ENCODE data around the gene RUNX2. TPM values are rescaled to one million over a fixed set of nuclear protein-coding genes. Genes with fewer than 3 reads are reported as not detected.

The RUNX2 gene
- total and polyA plus RNA-seq, 9 of the 15 experiments (the other 6 are each of a cell fraction or from before 2014, with no cell fraction given), result 0.29 to 1.00 (median 0.43) TPM

- TF ChIP-seq MGA (IDR thresholded peaks at IDR 0.05) (peak; percentile 14; the same call in 1 of the 2 replicates), ZBTB12 (CRISPR knock-in tag; IDR thresholded peaks at IDR 0.05) (no peak), FOXJ2 (tag; IDR thresholded peaks at IDR 0.05) (no peak), JUND (IDR thresholded peaks at IDR 0.05; ENCODE audit: borderline replicate concordance, low read depth, low read length) (peak; percentile 33; the same call in 1 of the 2 replicates), JUND (tag; IDR thresholded peaks at IDR 0.05; ENCODE audit: borderline replicate concordance, low read depth, low read length) (no peak), NBN (IDR thresholded peaks at IDR 0.05; ENCODE audit: low read depth) (no peak), BCOR (IDR thresholded peaks at IDR 0.05) (no peak), SNAPC5 (CRISPR knock-in tag; IDR thresholded peaks at IDR 0.05) (no peak), ZNF280A (IDR thresholded peaks at IDR 0.05; ENCODE audit: low read depth, partially characterized antibody) (no peak), KLF10 (CRISPR knock-in tag; IDR thresholded peaks at IDR 0.05) (no peak), PTTG1 (tag; IDR thresholded peaks at IDR 0.05; ENCODE audit: low read depth) (no peak), BHLHE40 (IDR thresholded peaks at IDR 0.05; ENCODE audit: low read length) (peak; percentile 46; the same call in 1 of the 2 replicates), ATF1 (CRISPR knock-in tag; IDR thresholded peaks at IDR 0.05) (no peak), ATF1 (tag; IDR thresholded peaks at IDR 0.05) (no peak), POLR2H (tag; IDR thresholded peaks at IDR 0.05; ENCODE audit: low read depth) (no peak)
Measured at GRCh38 chr6:45377043-45377553, 49.0 kb downstream of the RUNX2 start (continued).

All from K562 (cell line).